Measurements from ENCODE around the gene UNC13A.

GRCh38 chr19:17677002-17677401 is 11.2 kb downstream of the UNC13A start:
- TF ChIP-seq, protein P1, sequence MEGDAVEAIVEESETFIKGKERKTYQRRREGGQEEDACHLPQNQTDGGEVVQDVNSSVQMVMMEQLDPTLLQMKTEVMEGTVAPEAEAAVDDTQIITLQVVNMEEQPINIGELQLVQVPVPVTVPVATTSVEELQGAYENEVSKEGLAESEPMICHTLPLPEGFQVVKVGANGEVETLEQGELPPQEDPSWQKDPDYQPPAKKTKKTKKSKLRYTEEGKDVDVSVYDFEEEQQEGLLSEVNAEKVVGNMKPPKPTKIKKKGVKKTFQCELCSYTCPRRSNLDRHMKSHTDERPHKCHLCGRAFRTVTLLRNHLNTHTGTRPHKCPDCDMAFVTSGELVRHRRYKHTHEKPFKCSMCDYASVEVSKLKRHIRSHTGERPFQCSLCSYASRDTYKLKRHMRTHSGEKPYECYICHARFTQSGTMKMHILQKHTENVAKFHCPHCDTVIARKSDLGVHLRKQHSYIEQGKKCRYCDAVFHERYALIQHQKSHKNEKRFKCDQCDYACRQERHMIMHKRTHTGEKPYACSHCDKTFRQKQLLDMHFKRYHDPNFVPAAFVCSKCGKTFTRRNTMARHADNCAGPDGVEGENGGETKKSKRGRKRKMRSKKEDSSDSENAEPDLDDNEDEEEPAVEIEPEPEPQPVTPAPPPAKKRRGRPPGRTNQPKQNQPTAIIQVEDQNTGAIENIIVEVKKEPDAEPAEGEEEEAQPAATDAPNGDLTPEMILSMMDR (IDR thresholded peaks at IDR 0.05; ENCODE audit: extremely low read depth in 1 of 2, insufficient read depth in 1 of 2, low read depth in 1 of 2, low read length in 2 of 2): peak in 1 of 2 donors; percentile 19
- no peak for TF ChIP-seq MYC (IDR thresholded peaks at IDR 0.05; ENCODE audit: low read depth, low read length)
- TF ChIP-seq POLR2AphosphoS5 (IDR thresholded peaks at IDR 0.05; ENCODE audit: insufficient read depth, low read depth, low read length): no peak
- TF ChIP-seq POLR2A (IDR thresholded peaks at IDR 0.05; ENCODE audit: low read depth, low read length): no peak

Measured in endothelial cell of umbilical vein (primary cell).